DND-41 (cell line): ENCODE results near the gene NUMBL.

Experiments used
- ATAC-seq: fragments of 200-7000 bp; cut with Tn5 transposase; 3 replicates; pipeline ENCODE4 v1.9.1; 2021; ENCODE audit warnings: low read depth; ENCODE audit not compliant: insufficient read depth
- DNase-seq: peaks from one replicate; pipeline ENCODE4 v3.0.0-alpha.2; 2020
- H2AFZ ChIP-seq: 2 replicates; pipeline ENCODE4 v1.6.0; 2012; ENCODE audit warnings: low read depth, low read length
- H3K27ac ChIP-seq: 2 replicates; pipeline ENCODE4 v1.5.1; 2012; ENCODE audit warnings: low read length, inconsistent platforms
- H3K27me3 ChIP-seq: fragments of 200-600 bp; sonication (generic); 2 replicates; pipeline ENCODE4 v1.6.0; 2012; ENCODE audit warnings: low read length, mild to moderate bottlenecking, inconsistent platforms; ENCODE audit not compliant: insufficient read depth, poor library complexity
- H3K36me3 ChIP-seq: 2 replicates; pipeline ENCODE4 v1.5.1; 2012; ENCODE audit warnings: low read length, inconsistent platforms; ENCODE audit not compliant: insufficient read depth
- H3K4me1 ChIP-seq: 2 replicates; pipeline ENCODE4 v1.5.1; 2012; ENCODE audit warnings: mild to moderate bottlenecking, low read length; ENCODE audit not compliant: insufficient read depth
- H3K4me2 ChIP-seq: 2 replicates; pipeline ENCODE4 v1.6.0; 2012; ENCODE audit warnings: mild to moderate bottlenecking, moderate library complexity, low read length, inconsistent platforms; ENCODE audit not compliant: insufficient read depth
- H3K4me3 ChIP-seq, 2 experiments: fragments of 200-600 bp in 1 of 2; shearing (Covaris generic) in 1 of 2; 2 replicates each; pipeline ENCODE4 v1.5.1; 2012 to 2016; ENCODE audit warnings: inconsistent platforms in 2 of 2, low read length in 2 of 2, mild to moderate bottlenecking in 2 of 2, low read depth in 1 of 2, moderate library complexity in 1 of 2
- H3K79me2 ChIP-seq: 2 replicates; pipeline ENCODE4 v1.6.0; 2012; ENCODE audit warnings: low read length, inconsistent platforms; ENCODE audit not compliant: insufficient read depth
- H3K9ac ChIP-seq: 2 replicates; pipeline ENCODE4 v1.6.0; 2012; ENCODE audit warnings: low read depth, mild to moderate bottlenecking, inconsistent platforms, low read length, moderate library complexity
- H3K9me3 ChIP-seq: 2 replicates; pipeline ENCODE4 v1.5.1; 2012; ENCODE audit warnings: low read length, moderate library complexity, mild to moderate bottlenecking, inconsistent platforms; ENCODE audit not compliant: insufficient read depth, severe bottlenecking
- H4K20me1 ChIP-seq: 2 replicates; pipeline ENCODE4 v1.6.0; 2012; ENCODE audit warnings: low read length; ENCODE audit not compliant: insufficient read depth
- EZH2 ChIP-seq: IDR thresholded peaks from 3 replicates; pipeline ENCODE4 v1.6.1; 2012; ENCODE audit warnings: borderline replicate concordance, low read depth, mild to moderate bottlenecking, moderate library complexity, low read length, inconsistent platforms; ENCODE audit not compliant: severe bottlenecking
- TF ChIP-seq, protein P1 (sequence below): IDR thresholded peaks from 2 replicates; pipeline ENCODE4 v1.5.1; 2012; ENCODE audit warnings: borderline replicate concordance, low read length, moderate library complexity, mild to moderate bottlenecking; ENCODE audit not compliant: poor library complexity, severe bottlenecking; ENCODE audit errors: extremely low read depth

The NUMBL gene

GRCh38 chr19:40638327-40638726 lies 52.1 kb downstream of the NUMBL start:
- Histone ChIP-seq H3K4me2 (no peak overlapping the region), H4K20me1 (no peaks in the 10 kb centered on the region), H2AFZ (no peak overlapping the region), H3K4me1 (no peaks in the 10 kb centered on the region), H3K36me3 (no peaks in the 10 kb centered on the region), H3K4me3 (no peak overlapping the region), H3K9me3 (no peaks in the 10 kb centered on the region), H3K27me3 (no peaks in the 10 kb centered on the region), H3K79me2 (no peaks in the 10 kb centered on the region), H3K27ac (no peak overlapping the region), H3K9ac (no peak overlapping the region)
- ATAC-seq (no peak), DNase-seq (no peak)
- TF ChIP-seq EZH2, result no peak
- TF ChIP-seq, protein P1, sequence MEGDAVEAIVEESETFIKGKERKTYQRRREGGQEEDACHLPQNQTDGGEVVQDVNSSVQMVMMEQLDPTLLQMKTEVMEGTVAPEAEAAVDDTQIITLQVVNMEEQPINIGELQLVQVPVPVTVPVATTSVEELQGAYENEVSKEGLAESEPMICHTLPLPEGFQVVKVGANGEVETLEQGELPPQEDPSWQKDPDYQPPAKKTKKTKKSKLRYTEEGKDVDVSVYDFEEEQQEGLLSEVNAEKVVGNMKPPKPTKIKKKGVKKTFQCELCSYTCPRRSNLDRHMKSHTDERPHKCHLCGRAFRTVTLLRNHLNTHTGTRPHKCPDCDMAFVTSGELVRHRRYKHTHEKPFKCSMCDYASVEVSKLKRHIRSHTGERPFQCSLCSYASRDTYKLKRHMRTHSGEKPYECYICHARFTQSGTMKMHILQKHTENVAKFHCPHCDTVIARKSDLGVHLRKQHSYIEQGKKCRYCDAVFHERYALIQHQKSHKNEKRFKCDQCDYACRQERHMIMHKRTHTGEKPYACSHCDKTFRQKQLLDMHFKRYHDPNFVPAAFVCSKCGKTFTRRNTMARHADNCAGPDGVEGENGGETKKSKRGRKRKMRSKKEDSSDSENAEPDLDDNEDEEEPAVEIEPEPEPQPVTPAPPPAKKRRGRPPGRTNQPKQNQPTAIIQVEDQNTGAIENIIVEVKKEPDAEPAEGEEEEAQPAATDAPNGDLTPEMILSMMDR, result no peak

- Histone ChIP-seq H3K9ac (no peak overlapping the region), H3K79me2 (no peaks in the 10 kb centered on the region), H2AFZ (no peak overlapping the region), H3K27me3 (no peaks in the 10 kb centered on the region), H3K4me3 (no peak overlapping the region), H3K9me3 (no peaks in the 10 kb centered on the region), H3K4me2 (no peak overlapping the region), H3K36me3 (no peaks in the 10 kb centered on the region), H3K4me1 (no peaks in the 10 kb centered on the region), H3K27ac (no peak overlapping the region), H4K20me1 (no peaks in the 10 kb centered on the region)
- no peak for TF ChIP-seq EZH2
- TF ChIP-seq, protein P1, result no peak
- ATAC-seq (no peak), DNase-seq (no peak)
Measured at GRCh38 chr19:40633207-40633606, 57.2 kb downstream of the NUMBL start.

DNA sequence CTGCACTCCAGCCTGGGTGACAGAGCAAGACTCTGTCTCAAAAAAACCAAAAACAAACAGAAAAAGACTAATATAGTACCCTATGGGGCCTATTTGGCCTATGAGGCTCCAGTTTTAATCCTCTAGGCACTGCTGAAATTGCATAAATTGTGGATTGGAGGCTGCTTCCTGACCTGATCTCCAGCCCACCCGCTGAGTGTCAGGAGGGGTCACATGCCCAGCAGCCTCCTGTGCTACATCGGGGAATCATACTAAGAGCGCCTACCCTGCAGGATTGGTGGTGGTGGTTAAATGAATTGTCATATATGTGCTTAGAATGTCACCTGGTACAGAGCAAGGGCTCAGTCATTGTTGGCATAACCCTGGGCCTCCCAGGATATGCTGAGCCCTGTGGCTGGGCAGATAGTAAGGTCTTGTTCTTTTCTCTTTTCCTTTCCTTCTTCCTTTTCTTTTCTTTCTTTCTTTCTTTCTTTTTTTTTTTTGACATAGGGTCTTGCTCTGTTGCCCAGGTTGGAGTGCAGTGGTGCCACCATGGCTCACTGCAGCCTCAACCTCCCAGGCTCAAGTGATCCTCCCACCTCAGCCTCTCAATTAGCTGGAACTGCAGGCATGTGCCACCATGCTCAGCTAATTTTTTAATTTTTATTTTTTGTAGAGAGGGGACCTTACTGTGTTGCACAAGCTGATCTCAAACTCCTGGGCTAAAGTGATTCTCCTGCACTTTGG lies 58.0 kb downstream of the NUMBL start:
- TF ChIP-seq EZH2, result no peak
- TF ChIP-seq, protein P1, result no peak
- no peak for DNase-seq
- H3K4me2 ChIP-seq, result no peak overlapping the region
- H3K27ac ChIP-seq, result no peak overlapping the region
- no peaks in the 10 kb centered on the region for H3K79me2 ChIP-seq
- H3K9me3 ChIP-seq, result no peaks in the 10 kb centered on the region
- H4K20me1 ChIP-seq, result no peaks in the 10 kb centered on the region
- no peaks in the 10 kb centered on the region for H3K4me1 ChIP-seq
- H3K4me3 ChIP-seq, result no peak overlapping the region
- H3K27me3 ChIP-seq, result no peaks in the 10 kb centered on the region
- no peak for ATAC-seq
- H3K9ac ChIP-seq, result no peak overlapping the region
- H3K36me3 ChIP-seq, result no peaks in the 10 kb centered on the region
- no peak overlapping the region for H2AFZ ChIP-seq
